Stomach smooth muscle (tissue), 2 donors: ENCODE measurements around the gene C15orf40.
"Not testable (repeated sequence)": the region's sequence is repeated elsewhere in the genome, so short reads cannot be mapped to it uniquely, and the experiment has no call there.

Source experiments
- H3K27ac ChIP-seq: one replicate; pipeline ENCODE4 v1.7.0; 2013; ENCODE audit warnings: mild to moderate bottlenecking, low read length, inconsistent platforms
- H3K27me3 ChIP-seq, 2 donors: one replicate each; pipeline ENCODE4 v1.7.0; 2013; ENCODE audit warnings: low read length in 2 of 2; ENCODE audit not compliant: insufficient read depth in 2 of 2, control insufficient read depth in 1 of 2
- H3K36me3 ChIP-seq, 2 donors: one replicate each; pipeline ENCODE4 v1.7.0; 2013; ENCODE audit warnings: low read length in 2 of 2; ENCODE audit not compliant: control insufficient read depth in 2 of 2, insufficient read depth in 2 of 2
- H3K4me1 ChIP-seq: one replicate; pipeline ENCODE4 v1.7.0; 2013; ENCODE audit warnings: low read length; ENCODE audit not compliant: control insufficient read depth, insufficient read depth
- H3K4me3 ChIP-seq, 2 donors: one replicate each; pipeline ENCODE4 v1.7.0; 2013; ENCODE audit warnings: low read length in 2 of 2
- H3K9ac ChIP-seq, 2 donors: one replicate each; pipeline ENCODE4 v1.7.0; 2013; ENCODE audit warnings: low read length in 2 of 2, mild to moderate bottlenecking in 1 of 2
- H3K9me3 ChIP-seq, 2 donors: one replicate each; pipeline ENCODE4 v1.7.0; 2013; ENCODE audit warnings: low read length in 2 of 2; ENCODE audit not compliant: control insufficient read depth in 2 of 2
- donor health status: healthy.
- donor health status: Pancreatic carcinoma.

C15orf40 gene

DNA sequence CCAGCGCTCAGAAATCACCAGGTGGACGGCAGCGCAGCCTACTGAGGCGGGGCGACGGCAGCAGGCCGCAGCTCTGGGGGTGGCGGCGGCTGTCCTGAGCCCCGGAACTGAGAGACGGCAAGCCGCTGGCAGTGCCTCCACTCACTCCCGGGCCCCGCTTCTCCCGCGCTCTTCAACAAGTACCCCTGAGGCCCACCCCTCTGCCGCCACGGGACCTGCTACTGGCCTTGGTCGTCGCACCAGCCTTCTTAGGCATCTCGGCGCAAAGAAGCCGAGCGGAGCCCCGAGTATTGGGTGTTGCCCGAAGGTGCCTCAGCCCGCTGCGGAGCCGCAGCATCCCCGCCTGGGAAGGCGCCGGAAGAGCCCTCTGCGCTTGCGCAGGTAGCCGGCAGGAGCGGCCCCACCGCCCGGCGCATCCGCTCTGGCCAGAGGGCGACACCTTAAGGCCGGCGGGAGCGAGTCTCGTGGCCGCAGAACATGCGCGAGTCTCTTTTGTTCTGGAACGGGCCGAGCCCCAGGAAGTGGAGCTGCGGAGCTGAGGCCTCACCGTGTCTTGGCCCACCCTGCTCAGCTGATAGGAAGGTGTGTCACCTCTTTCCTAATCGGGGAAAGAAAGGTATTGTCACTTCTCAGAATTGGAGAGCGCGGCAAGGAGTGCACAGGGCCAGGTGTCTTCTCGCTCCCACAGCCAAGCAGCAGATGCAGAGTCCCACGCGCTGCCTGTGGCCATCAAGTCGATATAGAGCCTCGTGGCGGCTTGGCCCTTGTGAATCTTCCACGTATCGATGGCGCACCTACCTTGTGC lies at the start of gene C15orf40:
Gene C15orf40, minus strand, starts transcription at position 369 of the 805 bp plus-strand sequence. Its CDS starts 32 bp downstream, at position 337.
- H3K36me3 ChIP-seq, result peaks cover 17 to 20% of the 10 kb centered on the region in 2 donors
- H3K27me3 ChIP-seq, result no peaks in the 10 kb centered on the region
- no peaks in the 10 kb centered on the region for H3K9me3 ChIP-seq
- peak within 1 kb of the TSS; percentile 98 to 99 for H3K4me3 ChIP-seq
- peaks cover 18% of the 10 kb centered on the region for H3K4me1 ChIP-seq
- H3K9ac ChIP-seq, result peak within 1 kb of the TSS; percentile 84 to 90
- H3K27ac ChIP-seq, result peak within 1 kb of the TSS; percentile 71

DNA sequence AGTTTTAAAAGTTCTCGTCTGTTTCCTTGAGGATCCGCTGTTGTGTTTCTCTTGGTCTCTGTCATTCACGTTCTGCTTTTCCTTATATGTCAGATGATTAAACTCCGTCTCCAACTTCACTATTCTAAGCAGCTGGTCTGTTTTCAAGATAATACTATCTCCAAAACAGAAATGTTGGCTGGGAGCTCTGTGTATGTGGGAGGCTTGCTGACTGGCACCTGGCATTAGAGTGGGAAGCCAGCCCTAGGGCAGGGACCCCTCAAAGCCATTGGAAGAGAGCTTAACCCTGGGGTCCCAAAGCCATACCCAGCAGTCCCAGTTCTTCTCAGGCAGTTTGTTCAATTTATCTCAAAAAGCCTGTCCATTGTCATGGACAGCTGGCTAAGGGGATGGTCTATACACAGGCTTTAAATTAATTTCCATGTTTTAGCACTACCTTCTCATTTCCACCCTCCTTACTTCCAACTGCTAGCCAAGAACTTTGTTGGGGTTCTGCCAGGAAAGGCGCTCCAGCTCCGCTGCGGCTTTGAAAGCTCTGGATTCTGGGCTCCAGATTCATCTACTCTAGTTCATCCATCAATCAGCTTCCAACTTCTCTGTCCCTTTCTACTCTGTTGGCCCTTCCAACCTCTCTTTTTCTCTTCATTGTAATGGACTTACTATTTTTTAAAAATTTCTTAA lies 46.4 kb upstream of the C15orf40 start:
- H3K9ac ChIP-seq, result no peak overlapping the region
- H3K27ac ChIP-seq, result no peak overlapping the region

DNA sequence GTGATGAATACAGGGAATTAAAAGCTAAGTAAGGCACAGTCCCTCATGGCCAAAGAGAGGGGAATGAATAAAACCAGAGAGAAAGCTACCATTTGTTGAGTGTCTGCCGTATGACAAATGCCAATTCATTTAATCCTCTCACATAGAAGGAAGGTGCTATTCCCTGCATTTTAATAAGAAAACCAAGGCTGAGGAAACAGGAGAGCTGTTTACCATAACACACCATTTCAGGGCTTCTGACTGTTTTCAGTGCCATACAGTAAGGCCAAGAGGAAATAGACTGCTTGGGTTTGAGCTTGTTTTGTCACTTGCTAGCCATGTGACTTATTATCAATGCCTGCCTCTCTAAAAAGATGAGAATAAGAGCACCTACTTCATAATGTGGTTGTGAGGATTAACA lies 45.6 kb upstream of the C15orf40 start:
- H3K27ac ChIP-seq, result no peak overlapping the region
- H3K27me3 ChIP-seq, result no peaks in the 10 kb centered on the region
- no peak overlapping the region for H3K9ac ChIP-seq
- H3K4me3 ChIP-seq, result no peak overlapping the region
- H3K36me3 ChIP-seq, result peaks cover 4 to 11% of the 10 kb centered on the region in 2 donors
- H3K4me1 ChIP-seq, result peaks cover 10% of the 10 kb centered on the region
- H3K9me3 ChIP-seq, result no peaks in the 10 kb centered on the region

More for the DNA sequence above, 46.4 kb upstream of the C15orf40 start:
- Histone ChIP-seq H3K9me3 (no peaks in the 10 kb centered on the region), H3K4me1 (peaks cover 10% of the 10 kb centered on the region), H3K36me3 (peaks cover 4 to 11% of the 10 kb centered on the region in 2 donors), H3K27me3 (no peaks in the 10 kb centered on the region), H3K4me3 (peak overlapping the region in 1 of 2 donors; percentile 22)

DNA sequence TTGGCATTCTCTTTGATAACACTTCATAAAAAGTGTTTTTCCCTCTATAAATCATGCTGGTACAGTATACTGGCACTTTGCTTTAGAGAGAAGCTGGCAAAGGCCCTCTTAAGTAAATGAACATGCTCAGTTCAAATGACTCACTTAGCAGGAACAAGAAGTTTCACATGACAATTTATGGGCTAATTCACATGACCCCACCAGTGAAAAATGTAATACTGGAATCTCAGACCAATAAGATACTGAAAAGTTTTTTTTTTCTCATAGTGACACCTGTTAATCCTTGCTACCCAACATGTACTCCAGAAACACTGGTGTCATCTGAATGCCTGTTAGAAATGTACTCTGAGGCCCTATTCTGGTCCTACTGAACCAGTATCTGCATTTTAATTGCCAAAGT lies 41.7 kb upstream of the C15orf40 start:
- no peak overlapping the region for H3K4me3 ChIP-seq
- no peak overlapping the region for H3K9ac ChIP-seq
- no peaks in the 10 kb centered on the region for H3K27me3 ChIP-seq
- H3K36me3 ChIP-seq, result peaks cover 11 to 12% of the 10 kb centered on the region in 2 donors
- no peaks in the 10 kb centered on the region for H3K9me3 ChIP-seq
- H3K4me1 ChIP-seq, result peaks cover 5% of the 10 kb centered on the region
- H3K27ac ChIP-seq, result no peak overlapping the region

DNA sequence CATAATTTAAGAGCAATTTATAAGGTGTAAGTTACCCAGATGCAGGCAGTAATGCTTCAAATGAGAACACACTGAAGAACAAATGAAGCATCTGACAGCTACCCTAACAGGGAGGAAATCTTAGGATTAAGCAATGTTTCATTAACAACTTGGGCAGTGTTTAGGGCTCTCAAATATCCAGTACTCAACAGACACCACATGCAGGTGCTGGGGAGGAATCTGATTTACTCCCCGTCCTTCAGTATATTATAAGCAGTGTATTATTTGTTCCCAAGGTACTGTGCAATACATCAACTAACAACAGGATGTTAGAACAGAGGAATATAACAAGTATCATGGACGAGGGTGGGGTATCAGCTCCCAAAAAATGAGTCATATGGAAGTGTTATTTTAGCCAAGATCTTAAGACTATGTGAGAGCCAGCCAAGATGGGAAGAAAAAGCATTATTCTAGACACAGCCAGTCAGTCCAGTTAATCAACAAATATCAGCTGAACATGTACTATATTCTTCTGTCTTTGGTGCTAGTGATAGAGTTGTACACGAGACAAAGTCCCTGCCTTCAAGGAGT lies 35.2 kb upstream of the C15orf40 start:
- Histone ChIP-seq H3K27ac (no peak overlapping the region), H3K27me3 (no peaks in the 10 kb centered on the region), H3K9me3 (no peaks in the 10 kb centered on the region), H3K9ac (no peak overlapping the region), H3K4me1 (no peaks in the 10 kb centered on the region), H3K4me3 (no peak overlapping the region), H3K36me3 (peaks cover 18 to 21% of the 10 kb centered on the region in 2 donors)

DNA sequence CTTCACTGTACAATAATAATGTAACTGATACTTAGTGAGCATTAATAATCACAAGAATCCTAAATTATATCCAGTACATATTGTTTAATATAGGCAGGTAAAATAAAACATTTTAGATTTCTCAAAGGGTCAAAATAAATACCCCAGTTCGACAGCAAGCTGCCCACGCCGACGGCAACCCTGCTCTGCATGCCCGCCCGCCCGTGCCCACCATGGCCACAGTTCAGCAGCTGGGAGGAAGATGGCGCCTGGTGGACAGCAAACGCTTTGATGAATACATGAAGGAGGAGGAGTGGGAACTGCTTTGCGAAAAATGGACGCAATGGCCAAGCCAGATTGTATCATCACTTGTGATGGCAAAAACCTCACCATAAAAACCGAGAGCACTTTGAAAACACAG lies 32.7 kb upstream of the C15orf40 start:
- H3K27ac ChIP-seq, result no peak overlapping the region
- no peaks in the 10 kb centered on the region for H3K27me3 ChIP-seq
- no peak overlapping the region for H3K9ac ChIP-seq
- H3K9me3 ChIP-seq, result no peaks in the 10 kb centered on the region
- peaks cover 32 to 35% of the 10 kb centered on the region in 2 donors for H3K36me3 ChIP-seq
- no peaks in the 10 kb centered on the region for H3K4me1 ChIP-seq
- H3K4me3 ChIP-seq, result no peak overlapping the region

DNA sequence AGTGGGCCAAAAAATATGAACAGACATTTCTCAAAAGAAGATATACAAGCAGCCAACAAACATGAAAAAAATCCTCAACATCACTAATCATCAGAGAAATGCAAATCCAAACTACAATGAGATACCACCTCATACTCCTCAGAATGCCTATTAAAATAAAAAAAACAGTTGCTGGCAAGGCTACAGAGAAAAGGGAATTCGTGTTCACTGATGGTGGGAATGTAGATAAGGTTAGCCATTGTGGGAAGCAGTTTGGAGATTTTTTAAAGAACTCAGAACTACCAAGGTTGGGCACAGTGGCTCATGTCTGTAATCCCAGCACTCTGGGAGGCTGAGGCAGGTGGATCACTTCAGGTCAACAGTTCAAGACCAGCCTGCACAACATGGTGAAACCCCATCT lies 27.8 kb upstream of the C15orf40 start:
- H3K27ac ChIP-seq, result no peak overlapping the region

DNA sequence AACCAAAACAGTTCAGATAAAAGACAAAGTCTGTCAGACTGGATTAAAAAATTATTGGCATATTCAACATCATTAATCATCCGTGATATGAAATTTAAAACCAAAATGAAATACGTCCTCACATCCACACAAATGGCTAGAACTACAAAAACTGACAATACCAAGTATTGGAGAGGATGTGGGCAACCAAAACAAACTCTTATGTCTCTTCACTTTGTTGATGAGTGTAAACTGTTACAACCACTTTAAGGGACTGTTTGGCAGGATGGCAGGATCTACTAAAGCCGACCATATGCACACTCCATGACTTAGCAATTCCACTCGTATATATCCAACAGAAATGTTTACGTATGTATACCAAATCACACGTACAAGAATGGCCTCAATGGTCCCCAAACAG lies 24.8 kb upstream of the C15orf40 start:
- Histone ChIP-seq H3K27me3 (no peaks in the 10 kb centered on the region), H3K27ac (no peak overlapping the region), H3K9ac (no peak overlapping the region), H3K9me3 (no peaks in the 10 kb centered on the region), H3K4me3 (no peak overlapping the region), H3K36me3 (peaks cover 12 to 21% of the 10 kb centered on the region in 2 donors), H3K4me1 (no peaks in the 10 kb centered on the region)

More for the DNA sequence above, 27.8 kb upstream of the C15orf40 start:
- Histone ChIP-seq H3K9ac (no peak overlapping the region), H3K9me3 (no peaks in the 10 kb centered on the region), H3K27me3 (no peaks in the 10 kb centered on the region), H3K4me3 (no peak overlapping the region), H3K36me3 (peaks cover 15 to 30% of the 10 kb centered on the region in 2 donors), H3K4me1 (no peaks in the 10 kb centered on the region)

DNA sequence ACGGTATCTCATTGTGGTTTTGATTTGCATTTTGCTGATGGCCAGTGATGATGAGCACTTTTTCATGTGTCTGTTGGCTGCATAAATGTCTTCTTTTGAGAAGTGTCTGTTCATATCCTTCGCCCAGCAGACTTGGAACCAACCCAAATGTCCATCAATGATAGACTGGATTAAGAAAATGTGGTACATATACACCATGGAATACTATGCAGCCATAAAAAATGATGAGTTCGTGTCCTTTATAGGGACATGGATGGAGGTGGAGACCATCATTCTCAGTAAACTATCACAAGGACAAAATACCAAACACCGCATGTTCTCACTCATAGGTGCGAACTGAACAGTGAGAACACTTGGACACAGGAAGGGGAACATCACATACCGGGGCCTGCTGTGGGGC lies 19.8 kb upstream of the C15orf40 start:
- not testable (repeated sequence) for H3K27ac ChIP-seq, H3K27me3 ChIP-seq, H3K9me3 ChIP-seq, H3K4me3 ChIP-seq, H3K9ac ChIP-seq, H3K4me1 ChIP-seq
- H3K36me3 ChIP-seq, result peaks cover 2 to 12% of the 10 kb centered on the region in 2 donors

DNA sequence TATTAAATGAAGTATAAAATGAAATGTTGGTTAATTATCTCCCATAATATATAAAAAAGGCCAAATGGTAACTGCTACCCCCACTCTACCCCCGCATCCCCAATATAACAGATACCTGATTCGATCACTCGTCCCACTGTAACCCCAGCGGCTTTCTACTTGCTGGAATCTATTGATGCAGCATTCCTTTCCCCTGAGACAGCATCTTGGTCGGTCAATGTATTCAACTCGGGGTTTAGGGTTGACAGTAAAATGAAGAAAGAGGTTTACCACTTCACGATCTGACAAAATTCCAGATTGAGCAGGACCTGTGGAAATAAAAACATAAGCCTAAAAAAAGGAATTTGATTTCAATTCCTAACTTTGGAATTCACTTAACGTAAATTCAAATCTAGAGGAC lies 18.6 kb upstream of the C15orf40 start:
- H3K4me1 ChIP-seq, result no peaks in the 10 kb centered on the region
- H3K27me3 ChIP-seq, result no peaks in the 10 kb centered on the region
- no peak overlapping the region for H3K4me3 ChIP-seq
- no peak overlapping the region for H3K9ac ChIP-seq
- no peaks in the 10 kb centered on the region for H3K9me3 ChIP-seq
- H3K36me3 ChIP-seq, result peaks cover 0 to 12% of the 10 kb centered on the region in 2 donors
- H3K27ac ChIP-seq, result no peak overlapping the region
